ENCODE data around the gene LRRC31. TPM values are rescaled to one million over a fixed set of nuclear protein-coding genes. Genes with fewer than 3 reads are reported as not detected.
A peak's percentile ranks its signal among the peaks of the same experiment; 100 is the strongest.

The LRRC31 gene
- total RNA-seq, 4 donors from 2014 or later: not detected

- peak within 1 kb of the TSS; percentile 26 to 75 (median 61) for H3K27ac ChIP-seq
- 11 to 28% methylated on average over 9 to 14 of the region's 56 CpGs for WGBS, 2 donors
- peak; percentile 78 to 80 for DNase-seq
- intact Hi-C loops (cut with DNase I): no loop called here
- TF ChIP-seq POLR2A (IDR thresholded peaks at IDR 0.05) (no peak), CTCF (IDR thresholded peaks at IDR 0.05) (no peak)
- H3K36me3 ChIP-seq: no peaks in the 10 kb centered on the region
- H3K4me3 ChIP-seq (replicated peaks in 1 of 3): peak within 1 kb of the TSS; percentile 27 to 85 (median 78)
- H3K9me3 ChIP-seq: no peaks in the 10 kb centered on the region
- no peaks in the 10 kb centered on the region for H3K27me3 ChIP-seq
- peaks cover 5 to 6% of the 10 kb centered on the region in 2 donors for H3K4me1 ChIP-seq
These were observed 57.2 kb downstream of the LRRC31 start, which contains the start of the genes LRRC34 and LRRIQ4 for GRCh38 chr3:169812332-169813235. Gene LRRC34 (minus strand): TSS chr3:169812904. CDS start chr3:169812548, 356 bp downstream. Gene LRRIQ4 (plus strand): TSS chr3:169812870. CDS start chr3:169821922, 9,052 bp downstream.

- Histone ChIP-seq H3K9me3 (no peaks in the 10 kb centered on the region), H3K36me3 (no peaks in the 10 kb centered on the region), H3K4me1 (peaks cover 5 to 6% of the 10 kb centered on the region in 2 donors), H3K27me3 (no peaks in the 10 kb centered on the region), H3K4me3 (replicated peaks in 1 of 3) (peak overlapping the region; percentile 27 to 85 (median 78)), H3K27ac (peak overlapping the region; percentile 26 to 75 (median 61))
- TF ChIP-seq CTCF (IDR thresholded peaks at IDR 0.05) (no peak), POLR2A (IDR thresholded peaks at IDR 0.05) (no peak)
- 3% methylated on average over 10 to 12 of the region's 29 CpGs for WGBS, 2 donors
- DNase-seq: peak; percentile 36 to 44
- intact Hi-C loops (cut with DNase I): no loop called here
These were observed 58.0 kb downstream of the LRRC31 start for GRCh38 chr3:169811631-169812331.

- Histone ChIP-seq H3K4me3 (replicated peaks in 1 of 3) (no peak overlapping the region), H3K27ac (no peak overlapping the region), H3K36me3 (no peaks in the 10 kb centered on the region), H3K9me3 (no peaks in the 10 kb centered on the region), H3K4me1 (peaks cover 5 to 6% of the 10 kb centered on the region in 2 donors), H3K27me3 (no peaks in the 10 kb centered on the region)
- TF ChIP-seq POLR2A (IDR thresholded peaks at IDR 0.05) (no peak), CTCF (IDR thresholded peaks at IDR 0.05) (no peak)
- WGBS, 2 donors: 44 to 52% methylated on average over 2 of the region's 2 CpGs
- intact Hi-C loops (cut with DNase I): no loop called here
- DNase-seq: no peak
These were observed 60.4 kb downstream of the LRRC31 start for GRCh38 chr3:169809230-169809795.

GRCh38 chr3:169804681-169805080, 65.1 kb downstream of the LRRC31 start:
- TF ChIP-seq POLR2A (IDR thresholded peaks at IDR 0.05): no peak
- TF ChIP-seq CTCF (IDR thresholded peaks at IDR 0.05): no peak
- no peak overlapping the region for H3K27ac ChIP-seq
- no peak overlapping the region for H3K4me3 ChIP-seq (replicated peaks in 1 of 3)
- no peaks in the 10 kb centered on the region for H3K27me3 ChIP-seq
- no peaks in the 10 kb centered on the region for H3K36me3 ChIP-seq
- intact Hi-C loops (cut with DNase I): no loop called here
- no peaks in the 10 kb centered on the region for H3K4me1 ChIP-seq
- WGBS, 2 donors: 90 to 95% methylated on average over 3 of the region's 3 CpGs
- no peaks in the 10 kb centered on the region for H3K9me3 ChIP-seq
- DNase-seq: no peak

All from thyroid gland (tissue), 4 donors.